Pancreas (tissue), 10 donors: ENCODE data around the gene EHD1. TPM values are rescaled to one million over a fixed set of nuclear protein-coding genes. Genes with fewer than 3 reads are reported as not detected.

Source experiments
- ATAC-seq, 4 donors: fragments of 200-7000 bp; cut with Tn5 transposase; one replicate each; pipeline versions ENCODE4 v1.8.0 to v1.9.1; 2020; ENCODE audit warnings: mild to moderate bottlenecking in 4 of 4, moderate library complexity in 4 of 4
- DNase-seq, 6 donors: peaks; one replicate each; pipeline ENCODE4 v3.0.0-alpha.2; 2020
- FAIRE-seq: peaks from 2 replicates; lab custom pipeline; 2012; peaks lifted over from hg19 to GRCh38; lab: Jason Lieb, UNC
- H3K27ac ChIP-seq, 4 donors: fragments of 200-600 bp; sonication (generic); 1 replicate in 3 of 4; 2 replicates in 1 of 4; pipeline versions ENCODE4 v1.5.0 to v1.8.0; 2020
- H3K27me3 ChIP-seq, 4 donors: fragments of 200-600 bp; one replicate each; pipeline ENCODE4 v1.8.0; 2021
- H3K36me3 ChIP-seq, 3 donors: fragments of 200-600 bp; sonication (generic) in 1 of 3; one replicate each; pipeline versions ENCODE4 v1.5.0 to v1.8.0; 2020 to 2021
- H3K4me1 ChIP-seq, 3 donors: fragments of 200-600 bp; one replicate each; pipeline ENCODE4 v1.8.0; 2021
- H3K4me3 ChIP-seq, 4 donors: fragments of 200-600 bp; sonication (generic) in 2 of 4; one replicate each; pipeline versions ENCODE4 v1.5.0 to v1.8.0; 2020 to 2021
- H3K9me3 ChIP-seq, 4 donors: fragments of 200-600 bp; one replicate each; pipeline ENCODE4 v1.8.0; 2021
- WGBS, 2 donors: extraction: QIAGEN DNeasy Blood & Tissue Kit; methylation state at CpG; one replicate each; pipeline ENCODE4 v1.1.7; 2013; 5-methylcytosine and 5-hydroxymethylcytosine counted together
- intact Hi-C, 3 donors: fragments of 100-400 bp; cut with DNase I; formaldehyde crosslinking; loops; one replicate each; pipeline versions ENCODE4 v1.11.1 to v1.14.2; 2022
- polyA plus RNA-seq, 2 donors: library from polyadenylated mRNA; stranded (reverse); fragments of 200-250 nt; gene quantifications; one replicate each; pipeline ENCODE4 v1.2.3, GENCODE V29; 2013
- total RNA-seq, 6 donors: library from RNA; stranded (reverse); fragmentation: NEBNext Ultra II Directional in 4 of 6; extraction: Animal tissue kit (Norgen Biotek cat#: 25700) in 4 of 6; gene quantifications; one replicate each; pipeline versions ENCODE4 v1.2.1 to v1.2.4, GENCODE V29; 2021 to 2023
- TF ChIP-seq, protein P1 (sequence below), 4 donors: fragments of 200-600 bp; sonication (generic) in 3 of 4; IDR thresholded peaks; one replicate each; pipeline versions ENCODE4 v1.5.0 to v1.8.0; 2021; ENCODE audit warnings: antibody characterized with exemption in 4 of 4
- donor health status: healthy with polysubstance abuse.
- donor health status: DM: no; HTN: no; CAD: no; lungs with moderate emphysema.
- donor health status: DM: no; HTN: no; CAD: no.
- donor health status: control.
- donor health status: control.
- donor health status: Bipolar disorder and iron deficiency.
- donor health status: DM: yes; HTN: yes; CAD: no.
- donor health status: DM: no; HTN: no; CAD: no.
- donor health status: DM: no; HTN: no; CAD: no.
- donor health status: DM: yes; HTN: yes; CAD: no.

The EHD1 gene
- total and polyA plus RNA-seq, 8 donors = 10.1 to 22.1 (median 16.8) TPM

DNA sequence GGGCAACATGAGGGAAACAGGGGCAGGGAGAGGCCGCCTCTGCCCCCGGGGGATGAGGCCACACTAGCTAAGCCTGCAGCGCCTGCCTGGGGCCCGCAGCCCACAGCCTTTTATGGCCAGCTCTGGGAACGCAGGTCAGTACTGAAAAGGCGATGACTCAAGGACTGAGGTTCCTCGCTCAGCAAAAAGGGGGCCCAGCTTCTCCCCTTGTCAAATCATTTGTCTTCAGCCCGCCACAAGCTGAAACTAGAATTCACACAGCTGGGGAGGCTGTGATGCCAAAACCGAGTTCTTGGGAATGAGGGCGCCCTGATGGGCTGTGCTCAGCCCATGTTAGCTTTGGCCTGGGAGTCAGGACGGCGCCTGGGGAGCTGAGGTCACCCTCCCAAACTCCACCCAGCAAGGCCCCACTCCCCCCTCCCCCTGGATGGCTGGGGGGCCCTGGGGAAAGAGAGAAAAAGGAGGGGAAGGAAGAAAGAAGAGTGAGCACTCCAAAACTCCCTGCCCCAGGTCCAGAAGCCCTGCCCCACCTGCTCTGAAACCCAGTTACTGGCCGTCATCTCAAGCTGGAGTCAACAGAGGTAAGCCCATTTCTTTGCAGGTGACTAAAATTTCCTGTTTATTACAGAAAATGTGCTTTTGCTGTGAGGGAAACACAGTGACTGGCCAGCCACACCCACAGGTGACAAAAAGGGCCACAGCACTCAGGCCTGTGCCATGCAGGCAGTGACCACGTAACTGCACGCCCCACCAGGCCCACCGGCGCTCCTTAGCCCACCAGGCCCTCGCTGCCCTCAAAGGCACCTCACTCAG is 13.7 kb downstream of the EHD1 start:
- H3K4me3 ChIP-seq = no peak overlapping the region
- no peaks in the 10 kb centered on the region for H3K9me3 ChIP-seq
- H3K27ac ChIP-seq = peak overlapping the region in 3 of 4 donors; percentile 28 to 47 (median 32)
- peak in 1 of 6 donors; percentile 29 for DNase-seq
- WGBS, 2 donors = 71 to 77% methylated on average over 18 of the region's 18 CpGs
- TF ChIP-seq, protein P1, sequence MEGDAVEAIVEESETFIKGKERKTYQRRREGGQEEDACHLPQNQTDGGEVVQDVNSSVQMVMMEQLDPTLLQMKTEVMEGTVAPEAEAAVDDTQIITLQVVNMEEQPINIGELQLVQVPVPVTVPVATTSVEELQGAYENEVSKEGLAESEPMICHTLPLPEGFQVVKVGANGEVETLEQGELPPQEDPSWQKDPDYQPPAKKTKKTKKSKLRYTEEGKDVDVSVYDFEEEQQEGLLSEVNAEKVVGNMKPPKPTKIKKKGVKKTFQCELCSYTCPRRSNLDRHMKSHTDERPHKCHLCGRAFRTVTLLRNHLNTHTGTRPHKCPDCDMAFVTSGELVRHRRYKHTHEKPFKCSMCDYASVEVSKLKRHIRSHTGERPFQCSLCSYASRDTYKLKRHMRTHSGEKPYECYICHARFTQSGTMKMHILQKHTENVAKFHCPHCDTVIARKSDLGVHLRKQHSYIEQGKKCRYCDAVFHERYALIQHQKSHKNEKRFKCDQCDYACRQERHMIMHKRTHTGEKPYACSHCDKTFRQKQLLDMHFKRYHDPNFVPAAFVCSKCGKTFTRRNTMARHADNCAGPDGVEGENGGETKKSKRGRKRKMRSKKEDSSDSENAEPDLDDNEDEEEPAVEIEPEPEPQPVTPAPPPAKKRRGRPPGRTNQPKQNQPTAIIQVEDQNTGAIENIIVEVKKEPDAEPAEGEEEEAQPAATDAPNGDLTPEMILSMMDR (IDR thresholded peaks at IDR 0.05) = no peak
- intact Hi-C loops = no loop called here
- FAIRE-seq = no peak
- no peaks in the 10 kb centered on the region for H3K27me3 ChIP-seq
- peak; percentile 51 to 59 (median 54) for ATAC-seq
- peaks cover 5 to 13% (median 9%) of the 10 kb centered on the region in 3 donors for H3K4me1 ChIP-seq
- no peaks in the 10 kb centered on the region for H3K36me3 ChIP-seq

DNA sequence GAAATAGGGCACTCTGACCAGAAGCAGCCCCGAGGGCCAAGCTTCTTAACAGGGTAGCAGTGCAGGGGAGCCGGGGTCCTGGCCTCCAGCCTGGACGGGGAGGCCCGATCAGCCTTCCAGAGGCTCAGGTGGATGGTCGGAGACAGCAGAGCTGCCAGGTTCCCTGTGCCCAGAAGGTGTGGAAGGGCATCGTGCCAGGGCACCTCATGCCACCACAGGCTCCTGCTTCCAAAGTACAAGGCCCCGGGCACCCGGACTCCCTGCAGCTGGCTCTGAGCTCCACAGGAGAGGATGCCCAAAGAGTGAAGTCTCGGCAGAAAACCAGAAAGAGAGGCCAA is 14.3 kb downstream of the EHD1 start:
- TF ChIP-seq, protein P1 (IDR thresholded peaks at IDR 0.05) = no peak
- Histone ChIP-seq H3K4me3 (no peak overlapping the region), H3K27me3 (no peaks in the 10 kb centered on the region), H3K36me3 (no peaks in the 10 kb centered on the region), H3K4me1 (peaks cover 5 to 13% (median 9%) of the 10 kb centered on the region in 3 donors), H3K27ac (peak overlapping the region in 3 of 4 donors; percentile 28 to 47 (median 32)), H3K9me3 (no peaks in the 10 kb centered on the region)
- WGBS, 2 donors = 47 to 53% methylated on average over 9 of the region's 9 CpGs
- ATAC-seq (peak in 3 of 4 donors; percentile 8 to 61 (median 38)), DNase-seq (peak in 4 of 6 donors; percentile 43 to 81 (median 60)), FAIRE-seq (no peak)
- intact Hi-C loops = no loop called here

DNA sequence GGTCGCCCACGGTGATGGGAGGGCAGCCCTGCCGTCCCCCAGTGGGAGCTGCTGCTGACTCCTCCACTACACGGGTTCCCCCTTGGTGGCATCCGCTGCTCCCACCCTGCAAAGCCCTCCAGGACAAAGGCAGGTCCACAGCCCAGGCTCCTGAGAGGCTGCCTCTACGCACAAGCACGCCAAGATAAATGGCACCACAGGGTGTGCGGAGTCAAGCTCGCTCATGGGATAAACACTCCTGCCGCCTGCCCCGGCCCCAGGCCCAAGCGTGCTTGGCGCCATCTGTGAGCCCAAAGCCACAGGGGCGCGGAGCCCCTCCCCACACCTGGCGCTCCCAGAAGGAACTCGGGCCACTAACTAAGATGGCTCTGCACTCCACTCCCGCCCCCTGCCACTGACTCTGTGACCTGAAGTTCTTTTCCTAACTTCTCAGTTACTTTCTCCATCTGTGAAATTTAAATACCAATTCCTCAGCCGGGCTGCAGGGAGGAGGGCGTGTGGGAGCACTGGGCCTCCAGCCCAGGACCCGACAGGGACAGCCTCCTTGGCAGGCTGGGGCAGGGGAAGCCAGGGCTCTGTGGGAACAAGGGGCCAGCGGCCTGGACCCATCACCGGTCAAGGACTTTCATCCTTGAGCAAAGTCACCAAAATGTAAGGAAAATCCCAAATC is 14.9 kb downstream of the EHD1 start:
- TF ChIP-seq, protein P1 (IDR thresholded peaks at IDR 0.05) = no peak
- DNase-seq (peak in 1 of 6 donors; percentile 56), ATAC-seq (peak in 1 of 4 donors; percentile 24), FAIRE-seq (no peak)
- Histone ChIP-seq H3K4me3 (no peak overlapping the region), H3K27me3 (no peaks in the 10 kb centered on the region), H3K4me1 (peaks cover 5 to 13% (median 9%) of the 10 kb centered on the region in 3 donors), H3K36me3 (no peaks in the 10 kb centered on the region), H3K9me3 (no peaks in the 10 kb centered on the region), H3K27ac (peak overlapping the region in 1 of 4 donors; percentile 47)
- 79 to 82% methylated on average over 21 to 23 of the region's 23 CpGs for WGBS, 2 donors
- intact Hi-C loops = no loop called here

DNA sequence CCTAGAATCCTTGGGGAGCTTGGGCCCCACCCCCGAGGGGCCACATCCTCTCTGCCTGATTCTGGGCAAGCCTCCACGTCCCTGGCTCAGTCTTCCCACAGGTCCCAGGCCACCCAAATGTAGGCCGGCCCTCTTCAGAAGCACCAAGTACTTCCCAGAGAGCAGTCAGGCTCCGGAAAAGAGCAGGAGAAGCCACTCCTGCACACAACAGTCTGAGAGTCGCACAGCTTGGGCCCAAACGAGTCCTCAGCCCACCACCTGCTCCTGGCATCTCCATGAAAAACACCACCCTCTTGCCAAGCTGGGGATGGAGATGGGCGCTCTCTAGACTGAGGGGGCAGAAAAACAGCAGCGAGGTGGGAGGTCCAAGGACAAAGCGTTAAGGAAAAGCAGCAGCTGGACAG is 15.4 kb downstream of the EHD1 start:
- WGBS, 2 donors = 71 to 79% methylated on average over 9 of the region's 9 CpGs
- Histone ChIP-seq H3K27ac (peak overlapping the region in 1 of 4 donors; percentile 47), H3K9me3 (no peaks in the 10 kb centered on the region), H3K4me1 (peaks cover 5 to 13% (median 9%) of the 10 kb centered on the region in 3 donors), H3K27me3 (no peaks in the 10 kb centered on the region), H3K36me3 (no peaks in the 10 kb centered on the region), H3K4me3 (no peak overlapping the region)
- no peak for FAIRE-seq
- TF ChIP-seq, protein P1 (IDR thresholded peaks at IDR 0.05) = no peak
- no peak for ATAC-seq
- no peak for DNase-seq
- intact Hi-C loops = no loop called here
